ENCODE results near the gene MSANTD2. TPM values are rescaled to one million over a fixed set of nuclear protein-coding genes. Genes with fewer than 3 reads are reported as not detected.

MSANTD2 gene
- polyA plus RNA-seq, 3 donors: 1.2 to 5.8 (median 1.8) TPM

- Histone ChIP-seq H3K4me2 (replicated peaks; ENCODE audit: extremely low read depth, low read length, poor library complexity, severe bottlenecking) (no peak overlapping the region), H3K9ac (ENCODE audit: insufficient read depth, low read length, poor library complexity, severe bottlenecking) (no peak overlapping the region), H3K9me3 (replicated peaks in 1 of 2; ENCODE audit: control insufficient read depth in 1 of 2, insufficient read depth in 1 of 2, low read length in 2 of 2) (no peaks in the 10 kb centered on the region), H3K79me2 (ENCODE audit: insufficient read depth, low read length) (peaks cover 44% of the 10 kb centered on the region), H3K4me3 (replicated peaks in 1 of 3; ENCODE audit: low read depth in 2 of 3, low read length in 3 of 3) (no peak overlapping the region), H3K36me3 (replicated peaks in 1 of 2; ENCODE audit: control insufficient read depth in 1 of 2, insufficient read depth in 2 of 2, low read length in 2 of 2) (peaks cover 13 to 21% of the 10 kb centered on the region in 2 donors), H2AFZ (ENCODE audit: insufficient read depth, low read depth, low read length, poor library complexity, severe bottlenecking) (no peak overlapping the region), H3K27ac (ENCODE audit: low read depth in 1 of 2, low read length in 2 of 2) (no peak overlapping the region), H4K20me1 (ENCODE audit: insufficient read depth, low read length) (peaks cover 54% of the 10 kb centered on the region), H3K27me3 (ENCODE audit: control insufficient read depth in 2 of 2, insufficient read depth in 2 of 2, low read length in 2 of 2) (no peaks in the 10 kb centered on the region), H3K4me1 (ENCODE audit: control insufficient read depth in 1 of 2, insufficient read depth in 2 of 2, low read length in 2 of 2) (peaks cover 59 to 78% of the 10 kb centered on the region in 2 donors)
- intact Hi-C loops (cut with micrococcal nuclease): no loop called here
- TF ChIP-seq CTCF (IDR thresholded peaks at IDR 0.05): no peak
- DNase-seq: no peak
- Mint-ChIP-seq H3K4me3 (no peak overlapping the region), H3K27me3 (ENCODE audit: low read depth in 3 of 3) (peaks cover 0 to 6% (median 2%) of the 10 kb centered on the region in 3 donors), H3K27ac (no peak overlapping the region), H3K36me3 (peaks cover 19 to 28% of the 10 kb centered on the region in 2 donors), H3K4me1 (peaks cover 72% of the 10 kb centered on the region), H3K9me3 (peaks cover 0 to 3% (median 0%) of the 10 kb centered on the region in 7 donors)
- 100% methylated on average over 1 of the region's 2 CpGs for WGBS (ENCODE audit: insufficient coverage)
Observed at GRCh38 chr11:124742555-124742954, 57.7 kb downstream of the MSANTD2 start.

- peaks cover 80% of the 10 kb centered on the region for H3K4me1 Mint-ChIP-seq
- H3K4me2 ChIP-seq (replicated peaks; ENCODE audit: extremely low read depth, low read length, poor library complexity, severe bottlenecking): peak overlapping the region; percentile 95
- peak overlapping the region; percentile 69 to 70 for H3K27ac ChIP-seq (ENCODE audit: low read depth in 1 of 2, low read length in 2 of 2)
- H3K27me3 Mint-ChIP-seq (ENCODE audit: low read depth in 3 of 3): peaks cover 0 to 7% (median 2%) of the 10 kb centered on the region in 3 donors
- H3K4me3 ChIP-seq (replicated peaks in 1 of 3; ENCODE audit: low read depth in 2 of 3, low read length in 3 of 3): peak overlapping the region; percentile 73 to 85 (median 85)
- peaks cover 13 to 21% of the 10 kb centered on the region in 2 donors for H3K36me3 ChIP-seq (replicated peaks in 1 of 2; ENCODE audit: control insufficient read depth in 1 of 2, insufficient read depth in 2 of 2, low read length in 2 of 2)
- peak overlapping the region; percentile 81 to 95 (median 91) for H3K27ac Mint-ChIP-seq
- peaks cover 49% of the 10 kb centered on the region for H4K20me1 ChIP-seq (ENCODE audit: insufficient read depth, low read length)
- H3K79me2 ChIP-seq (ENCODE audit: insufficient read depth, low read length): peaks cover 44% of the 10 kb centered on the region
- peak overlapping the region; percentile 83 for H2AFZ ChIP-seq (ENCODE audit: insufficient read depth, low read depth, low read length, poor library complexity, severe bottlenecking)
- H3K9me3 Mint-ChIP-seq: peaks cover 0 to 3% (median 0%) of the 10 kb centered on the region in 7 donors
- peak overlapping the region; percentile 91 to 93 for H3K4me3 Mint-ChIP-seq
- intact Hi-C loops (cut with micrococcal nuclease): no loop called here
- under 1% methylated on average over 31 of the region's 37 CpGs for WGBS (ENCODE audit: insufficient coverage)
- H3K27me3 ChIP-seq (ENCODE audit: control insufficient read depth in 2 of 2, insufficient read depth in 2 of 2, low read length in 2 of 2): no peaks in the 10 kb centered on the region
- no peaks in the 10 kb centered on the region for H3K9me3 ChIP-seq (replicated peaks in 1 of 2; ENCODE audit: control insufficient read depth in 1 of 2, insufficient read depth in 1 of 2, low read length in 2 of 2)
- H3K36me3 Mint-ChIP-seq: peaks cover 18 to 27% of the 10 kb centered on the region in 2 donors
- peak; percentile 87 for TF ChIP-seq CTCF (IDR thresholded peaks at IDR 0.05)
- DNase-seq: peak; percentile 63 to 81 (median 75)
- peaks cover 62 to 78% of the 10 kb centered on the region in 2 donors for H3K4me1 ChIP-seq (ENCODE audit: control insufficient read depth in 1 of 2, insufficient read depth in 2 of 2, low read length in 2 of 2)
- H3K9ac ChIP-seq (ENCODE audit: insufficient read depth, low read length, poor library complexity, severe bottlenecking): peak overlapping the region; percentile 67
Observed at GRCh38 chr11:124740277-124740882, 59.8 kb downstream of the MSANTD2 start.
